Muscle of leg (tissue), 11 donors: ENCODE data around the gene GAREM1. TPM values are rescaled to one million over a fixed set of nuclear protein-coding genes. Genes with fewer than 3 reads are reported as not detected.

Source experiments
- DNase-seq: peaks from one replicate; pipeline ENCODE4 v3.0.0; 2013
- H3K27ac ChIP-seq: one replicate; pipeline ENCODE4 v1.5.1; 2013; ENCODE audit warnings: mild to moderate bottlenecking, low read length, control low read depth
- H3K27me3 ChIP-seq: one replicate; pipeline ENCODE4 v1.6.1; 2013; ENCODE audit warnings: low read length; ENCODE audit not compliant: control insufficient read depth, insufficient read depth
- H3K36me3 ChIP-seq: one replicate; pipeline ENCODE4 v1.6.1; 2013; ENCODE audit warnings: low read length; ENCODE audit not compliant: control insufficient read depth, insufficient read depth
- H3K4me1 ChIP-seq: one replicate; pipeline ENCODE4 v1.6.1; 2013; ENCODE audit warnings: low read length; ENCODE audit not compliant: control insufficient read depth, insufficient read depth
- H3K4me3 ChIP-seq: one replicate; pipeline ENCODE4 v1.5.1; 2013; ENCODE audit warnings: low read length, control low read depth
- H3K9me3 ChIP-seq: replicated peaks from 2 replicates; pipeline ENCODE4 v1.6.1; 2013; ENCODE audit warnings: low read depth, low read length; ENCODE audit not compliant: control insufficient read depth
- WGBS: methylation state at CpG from one replicate; pipeline ENCODE4 v1.1.5; 2013; ENCODE audit warnings: missing lambda C conversion rate; ENCODE audit not compliant: insufficient coverage; 5-methylcytosine and 5-hydroxymethylcytosine counted together
- polyA plus RNA-seq, 8 donors: library from polyadenylated mRNA; unstranded; fragments of 120-200 nt; gene quantifications; one replicate each; pipeline versions ENCODE4 v1.2.1 to v1.2.3, GENCODE V29; 2013; ENCODE audit warnings: inconsistent platforms in 1 of 8, low replicate concordance in 1 of 8; ENCODE audit not compliant: insufficient read length in 8 of 8, insufficient read depth in 1 of 8
- total RNA-seq: library from RNA; stranded (reverse); fragments of 120-200 nt; gene quantifications from one replicate; pipeline ENCODE4 v1.2.4, GENCODE V29; 2013

Gene GAREM1
- total and polyA plus RNA-seq, 9 donors, result 7.4 to 13.4 (median 8.5) TPM

- Histone ChIP-seq H3K27ac (no peak overlapping the region), H3K4me3 (no peak overlapping the region), H3K36me3 (no peaks in the 10 kb centered on the region), H3K4me1 (no peaks in the 10 kb centered on the region), H3K27me3 (no peaks in the 10 kb centered on the region), H3K9me3 (no peaks in the 10 kb centered on the region)
- 85% methylated on average over 6 of the region's 7 CpGs for WGBS
- DNase-seq, result no peak
Observed at GRCh38 chr18:32337347-32337746, 133.3 kb downstream of the GAREM1 start.

GRCh38 chr18:32335228-32335627, 135.5 kb downstream of the GAREM1 start:
- Histone ChIP-seq H3K4me3 (no peak overlapping the region), H3K27me3 (no peaks in the 10 kb centered on the region), H3K9me3 (no peaks in the 10 kb centered on the region), H3K4me1 (no peaks in the 10 kb centered on the region), H3K36me3 (no peaks in the 10 kb centered on the region), H3K27ac (no peak overlapping the region)
- DNase-seq, result no peak
- 80% methylated on average over 1 of the region's 4 CpGs for WGBS

GRCh38 chr18:32333781-32334180, 136.9 kb downstream of the GAREM1 start:
- H3K4me1 ChIP-seq, result no peaks in the 10 kb centered on the region
- 71% methylated on average over 1 of the region's 7 CpGs for WGBS
- H3K9me3 ChIP-seq, result no peaks in the 10 kb centered on the region
- H3K4me3 ChIP-seq, result no peak overlapping the region
- H3K27ac ChIP-seq, result no peak overlapping the region
- no peak for DNase-seq
- no peaks in the 10 kb centered on the region for H3K36me3 ChIP-seq
- no peaks in the 10 kb centered on the region for H3K27me3 ChIP-seq

- Histone ChIP-seq H3K4me3 (no peak overlapping the region), H3K27ac (no peak overlapping the region)
- 87% methylated on average over 5 of the region's 5 CpGs for WGBS
Observed at GRCh38 chr18:32332708-32333107, 138.0 kb downstream of the GAREM1 start.

GRCh38 chr18:32328974-32329373, 141.7 kb downstream of the GAREM1 start:
- no peaks in the 10 kb centered on the region for H3K9me3 ChIP-seq
- peaks cover 2% of the 10 kb centered on the region for H3K4me1 ChIP-seq
- no peak overlapping the region for H3K4me3 ChIP-seq
- no peaks in the 10 kb centered on the region for H3K27me3 ChIP-seq
- WGBS, result 86% methylated on average over 1 of the region's 4 CpGs
- DNase-seq, result no peak
- H3K27ac ChIP-seq, result no peak overlapping the region
- H3K36me3 ChIP-seq, result no peaks in the 10 kb centered on the region

More at GRCh38 chr18:32332708-32333107, 138.0 kb downstream of the GAREM1 start:
- Histone ChIP-seq H3K9me3 (no peaks in the 10 kb centered on the region), H3K4me1 (no peaks in the 10 kb centered on the region), H3K27me3 (no peaks in the 10 kb centered on the region), H3K36me3 (no peaks in the 10 kb centered on the region)
- DNase-seq, result no peak

- no peaks in the 10 kb centered on the region for H3K27me3 ChIP-seq
- H3K36me3 ChIP-seq, result no peaks in the 10 kb centered on the region
Observed at GRCh38 chr18:32328379-32328778, 142.3 kb downstream of the GAREM1 start.

GRCh38 chr18:32326450-32327308, 144.0 kb downstream of the GAREM1 start:
- no peak for DNase-seq
- H3K27ac ChIP-seq, result no peak overlapping the region
- 45% methylated on average over 1 of the region's 3 CpGs for WGBS

More at GRCh38 chr18:32328379-32328778, 142.3 kb downstream of the GAREM1 start:
- peaks cover 4% of the 10 kb centered on the region for H3K4me1 ChIP-seq
- no peak overlapping the region for H3K4me3 ChIP-seq
- no peak for DNase-seq
- no peak overlapping the region for H3K27ac ChIP-seq
- no CpG with 5 or more reads among the region's 1 CpG for WGBS
- no peaks in the 10 kb centered on the region for H3K9me3 ChIP-seq

GRCh38 chr18:32324181-32324580, 146.5 kb downstream of the GAREM1 start:
- peak; percentile 97 for DNase-seq
- no peaks in the 10 kb centered on the region for H3K36me3 ChIP-seq
- H3K27me3 ChIP-seq, result no peaks in the 10 kb centered on the region
- H3K4me3 ChIP-seq, result peak overlapping the region; percentile 20
- H3K27ac ChIP-seq, result peak overlapping the region; percentile 86
- no CpG with 5 or more reads among the region's 4 CpGs for WGBS
- peaks cover 12% of the 10 kb centered on the region for H3K4me1 ChIP-seq
- no peaks in the 10 kb centered on the region for H3K9me3 ChIP-seq

More at GRCh38 chr18:32326450-32327308, 144.0 kb downstream of the GAREM1 start:
- Histone ChIP-seq H3K9me3 (no peaks in the 10 kb centered on the region), H3K4me1 (peaks cover 12% of the 10 kb centered on the region), H3K36me3 (no peaks in the 10 kb centered on the region), H3K4me3 (no peak overlapping the region), H3K27me3 (no peaks in the 10 kb centered on the region)

- Histone ChIP-seq H3K4me1 (peaks cover 23% of the 10 kb centered on the region), H3K27me3 (no peaks in the 10 kb centered on the region), H3K27ac (no peak overlapping the region), H3K36me3 (no peaks in the 10 kb centered on the region), H3K9me3 (no peaks in the 10 kb centered on the region), H3K4me3 (no peak overlapping the region)
- 50% methylated on average over 1 of the region's 1 CpG for WGBS
- no peak for DNase-seq
Observed at GRCh38 chr18:32321826-32322225, 148.9 kb downstream of the GAREM1 start.

- Histone ChIP-seq H3K36me3 (no peaks in the 10 kb centered on the region), H3K9me3 (no peaks in the 10 kb centered on the region), H3K27me3 (no peaks in the 10 kb centered on the region), H3K4me3 (no peak overlapping the region), H3K4me1 (peaks cover 25% of the 10 kb centered on the region), H3K27ac (peak overlapping the region; percentile 82)
- no peak for DNase-seq
Observed at GRCh38 chr18:32319084-32319483, 151.6 kb downstream of the GAREM1 start.
